HepG2 (cell line): ENCODE measurements around the gene MATN1. TPM values are rescaled to one million over a fixed set of nuclear protein-coding genes. Genes with fewer than 3 reads are reported as not detected.

Source experiments
- ATAC-seq: fragments of 200-7000 bp; cut with Tn5 transposase; 3 replicates; pipeline ENCODE4 v1.9.1; 2020; ENCODE audit warnings: mild to moderate bottlenecking, moderate library complexity
- BruUV-seq: library from RNA; stranded (reverse); fragments of 400-500 nt; replicated peaks from 2 replicates; lab custom pipeline; 2021; lab: Mats Ljungman, UMichigan
- CTCF ChIA-PET: fragments of 300-600 bp; formaldehyde crosslinking; extraction: SDS; loops from one replicate; lab custom pipeline; 2021; ENCODE audit warnings: low total read pairs, inconsistent platforms, low intra/inter-chr PET ratio; lab: Yijun Ruan, JAX
- POLR2A ChIA-PET: fragments of 350-600 bp; sonication (Branson Sonifier 250); formaldehyde crosslinking; loops from one replicate; lab custom pipeline; 2020; ENCODE audit warnings: antibody characterized with exemption, inconsistent platforms; lab: Yijun Ruan, JAX
- DNase-seq: peaks from one replicate; pipeline ENCODE4 v3.0.0-alpha.2; 2015; ENCODE audit warnings: low spot score
- FAIRE-seq: peaks from 3 replicates; lab custom pipeline; 2011; peaks lifted over from hg19 to GRCh38; lab: Jason Lieb, UNC
- H2AFZ ChIP-seq: one replicate; pipeline ENCODE4 v1.6.1; 2011; ENCODE audit warnings: low read length, inconsistent platforms
- H3K27ac ChIP-seq: fragments of 300-600 bp; 3 replicates; pipeline ENCODE4 v1.8.0; 2011; ENCODE audit warnings: mixed run types, mild to moderate bottlenecking, mixed read lengths, low read length, inconsistent platforms; ENCODE audit not compliant: insufficient read depth; ENCODE audit errors: extremely low read length
- H3K27me3 ChIP-seq, 2 experiments: fragments of 200-600 bp in 1 of 2; 2 replicates in 1 of 2; 3 replicates in 1 of 2; pipeline versions ENCODE4 v1.6.0 to v1.8.0; 2011; ENCODE audit warnings: low read length in 2 of 2, mild to moderate bottlenecking in 2 of 2, moderate library complexity in 2 of 2, inconsistent platforms in 1 of 2; ENCODE audit not compliant: insufficient read depth in 2 of 2, control insufficient read depth in 1 of 2
- H3K36me3 ChIP-seq, 2 experiments: fragments of 200-600 bp in 1 of 2; replicated peaks in 1 of 2; 2 replicates in 1 of 2; 3 replicates in 1 of 2; pipeline versions ENCODE4 v1.5.1 to v1.8.0; 2011; ENCODE audit warnings: low read length in 2 of 2, inconsistent platforms in 1 of 2; ENCODE audit not compliant: insufficient read depth in 2 of 2, control insufficient read depth in 1 of 2
- H3K4me1 ChIP-seq: 2 replicates; pipeline ENCODE4 v1.5.1; 2012; ENCODE audit warnings: low read length, inconsistent platforms; ENCODE audit not compliant: insufficient read depth
- H3K4me2 ChIP-seq: 2 replicates; pipeline ENCODE4 v1.6.0; 2011; ENCODE audit warnings: low read depth, low read length, inconsistent platforms
- H3K4me3 ChIP-seq, 3 experiments: fragments of 200-600 bp in 1 of 3; sonication (generic), shearing (Covaris generic) in 1 of 3; replicated peaks in 1 of 3; 2 replicates each; pipeline ENCODE4 v1.5.1; 2011 to 2016; ENCODE audit warnings: low read length in 3 of 3, inconsistent platforms in 2 of 3, low read depth in 2 of 3, mild to moderate bottlenecking in 2 of 3, control low read depth in 1 of 3, mixed read lengths in 1 of 3; ENCODE audit not compliant: insufficient read depth in 1 of 3
- H3K79me2 ChIP-seq: one replicate; pipeline ENCODE4 v1.6.1; 2011; ENCODE audit warnings: low read length, inconsistent platforms; ENCODE audit not compliant: insufficient read depth
- H3K9ac ChIP-seq: 2 replicates; pipeline ENCODE4 v1.6.0; 2011; ENCODE audit warnings: mild to moderate bottlenecking, low read depth, low read length, inconsistent platforms; ENCODE audit not compliant: insufficient read depth
- H3K9me3 ChIP-seq: 2 replicates; pipeline ENCODE4 v1.5.1; 2012; ENCODE audit warnings: mild to moderate bottlenecking, low read length
- H4K20me1 ChIP-seq: 2 replicates; pipeline ENCODE4 v1.6.0; 2011; ENCODE audit warnings: inconsistent platforms, mild to moderate bottlenecking, low read length, moderate library complexity; ENCODE audit not compliant: insufficient read depth
- CEBPB ChIP-seq: IDR thresholded peaks from 2 replicates; pipeline ENCODE4 v1.6.1; 2011; ENCODE audit warnings: low read depth, low read length, improper control_type of control experiment, borderline replicate concordance
- FOSL2 ChIP-seq: sonication (generic); formaldehyde crosslinking; IDR thresholded peaks from 2 replicates; pipeline ENCODE4 v1.4.0; 2020; ENCODE audit warnings: missing genetic modification reagents
- IRX3 ChIP-seq: sonication (generic); formaldehyde crosslinking; IDR thresholded peaks from 2 replicates; pipeline ENCODE4 v1.8.1; 2023; ENCODE audit warnings: mild to moderate bottlenecking, low read depth, missing genetic modification reagents, borderline replicate concordance
- PRDM10 ChIP-seq: sonication (generic); formaldehyde crosslinking; IDR thresholded peaks from 2 replicates; pipeline ENCODE4 v1.4.0; 2020; ENCODE audit warnings: low read depth, missing genetic modification reagents
- RFX5 ChIP-seq: IDR thresholded peaks from 2 replicates; pipeline ENCODE4 v1.6.1; 2011; ENCODE audit warnings: low read depth, low read length, improper control_type of control experiment
- ZBTB25 ChIP-seq: IDR thresholded peaks from 2 replicates; pipeline ENCODE4 v1.6.1; 2018; ENCODE audit warnings: missing genetic modification reagents
- ZNF460 ChIP-seq: sonication (generic); formaldehyde crosslinking; IDR thresholded peaks from 2 replicates; pipeline ENCODE4 v1.5.1; 2020; ENCODE audit warnings: missing genetic modification reagents, mild to moderate bottlenecking, borderline replicate concordance
- ZNF768 ChIP-seq: sonication (generic); formaldehyde crosslinking; IDR thresholded peaks from 2 replicates; pipeline ENCODE4 v1.4.0; 2020; ENCODE audit warnings: missing genetic modification reagents
- ZNF782 ChIP-seq: sonication (generic); formaldehyde crosslinking; IDR thresholded peaks from 2 replicates; pipeline ENCODE4 v1.4.0; 2020; ENCODE audit warnings: missing genetic modification reagents, mild to moderate bottlenecking, borderline replicate concordance
- WGBS: methylation state at CpG from one replicate; pipeline ENCODE4 v1.1.6; 2017; ENCODE audit warnings: low lambda C conversion rate; 5-methylcytosine and 5-hydroxymethylcytosine counted together
- in situ Hi-C: cut with HindIII; loops from 2 replicates; pipeline ENCODE4 v1.10.0; 2017; ENCODE audit warnings: low pct_unique_long_range_greater_than_20kb; ENCODE audit not compliant: extremely low pct_ligation_motif_present
- intact Hi-C: fragments of 100-400 bp; cut with micrococcal nuclease; formaldehyde crosslinking; loops from one replicate; pipeline ENCODE4 v1.10.0; 2022; ENCODE audit not compliant: unreplicated experiment
- polyA plus RNA-seq, 8 experiments: library from polyadenylated mRNA; depleted of rRNA in 3 of 8; stranded (reverse) in 7 of 8; unstranded in 1 of 8; fragments of >200 nt; fragmentation: Illumina TruSeq in 4 of 8; extraction: Trizol in 4 of 8; gene quantifications; 2 replicates each; pipeline versions ENCODE4 v1.2.1 to v1.2.3, GENCODE V29; 2011 to 2016; ENCODE audit warnings: low read depth in 4 of 8, missing spikeins in 1 of 8, mixed read lengths in 1 of 8; ENCODE audit not compliant: insufficient read depth in 1 of 8
- total RNA-seq, 5 experiments: library from RNA; depleted of rRNA; stranded (reverse); fragments of >200 nt; fragmentation: Illumina TruSeq; extraction: Trizol; gene quantifications; 2 replicates each; pipeline ENCODE4 v1.2.3, GENCODE V29; 2016; ENCODE audit warnings: low read depth in 1 of 5

Gene MATN1
- total and polyA plus RNA-seq, 2 of the 13 experiments (the other 11 are each of a cell fraction or from before 2014, with no cell fraction given): 0.04 to 0.05 TPM

GRCh38 chr1:30756545-30757351, 33.4 kb upstream of the MATN1 start:
- peaks cover 12% of the 10 kb centered on the region for H3K4me1 ChIP-seq
- no peak overlapping the region for H3K4me3 ChIP-seq
- DNase-seq (no peak), FAIRE-seq (no peak), ATAC-seq (peak; percentile 20; the same call in 1 of the 3 replicates)
- WGBS: 38% methylated on average over 6 of the region's 17 CpGs
- POLR2A ChIA-PET: no interaction called here
- no peaks in the 10 kb centered on the region for H3K36me3 ChIP-seq
- peaks cover 4 to 34% of the 10 kb centered on the region in 2 experiments; a peak in 3 of 5 replicates for H3K27me3 ChIP-seq
- no peaks in the 10 kb centered on the region for H3K9me3 ChIP-seq
- no peaks in the 10 kb centered on the region for H3K79me2 ChIP-seq
- no peak overlapping the region for H3K4me2 ChIP-seq
- H3K9ac ChIP-seq: no peak overlapping the region
- H4K20me1 ChIP-seq: no peaks in the 10 kb centered on the region
- intact Hi-C loops: no loop called here
- no TSS peak for BruUV-seq
- H2AFZ ChIP-seq: no peak overlapping the region
- CTCF ChIA-PET: no interaction called here
- peak; percentile 43; the same call in 1 of the 2 replicates for TF ChIP-seq CEBPB
- TF ChIP-seq RFX5: no peak
- TF ChIP-seq ZNF768 (CRISPR knock-in tag): peak; percentile 78
- no peak for TF ChIP-seq IRX3
- TF ChIP-seq PRDM10 (CRISPR knock-in tag): no peak
- TF ChIP-seq ZBTB25 (CRISPR knock-in tag): no peak
- TF ChIP-seq ZNF782 (CRISPR knock-in tag): no peak
- TF ChIP-seq ZNF460 (CRISPR knock-in tag): no peak
- peak; percentile 57 for TF ChIP-seq FOSL2 (CRISPR knock-in tag)
- no peak overlapping the region for H3K27ac ChIP-seq
- in situ Hi-C loops: no loop called here
